ENCODE data around the gene LHX6.
A peak's percentile ranks its signal among the peaks of the same experiment; 100 is the strongest.

Gene LHX6

GRCh38 chr9:122192261-122192875 is 36.4 kb downstream of the LHX6 start:
- no peak for DNase-seq (ENCODE audit: low read depth in 3 of 3)

GRCh38 chr9:122191584-122191983 is 37.2 kb downstream of the LHX6 start:
- no peak for DNase-seq (ENCODE audit: low read depth in 3 of 3)

GRCh38 chr9:122190597-122191381 is 38.0 kb downstream of the LHX6 start:
- no peak for DNase-seq (ENCODE audit: low read depth in 3 of 3)

- no peak for DNase-seq (ENCODE audit: low read depth in 3 of 3)
Measured at GRCh38 chr9:122188369-122188768, 40.4 kb downstream of the LHX6 start.

GRCh38 chr9:122186777-122187470 is 41.8 kb downstream of the LHX6 start:
- DNase-seq (ENCODE audit: low read depth in 3 of 3) = no peak

- DNase-seq (ENCODE audit: low read depth in 3 of 3) = no peak
Measured at GRCh38 chr9:122186301-122186700, 42.5 kb downstream of the LHX6 start.

- DNase-seq (ENCODE audit: low read depth in 3 of 3) = no peak
Measured at GRCh38 chr9:122184551-122184950, 44.2 kb downstream of the LHX6 start.

GRCh38 chr9:122183501-122183900 is 45.3 kb downstream of the LHX6 start:
- DNase-seq (ENCODE audit: low read depth in 3 of 3) = no peak

- DNase-seq (ENCODE audit: low read depth in 3 of 3) = no peak
Measured at GRCh38 chr9:122180633-122181032, 48.1 kb downstream of the LHX6 start.

- DNase-seq (ENCODE audit: low read depth in 3 of 3) = no peak
Measured at GRCh38 chr9:122179690-122180074, 49.1 kb downstream of the LHX6 start.

- DNase-seq (ENCODE audit: low read depth in 3 of 3) = no peak
Measured at GRCh38 chr9:122179054-122179689, 49.6 kb downstream of the LHX6 start.

GRCh38 chr9:122176916-122177315 is 51.8 kb downstream of the LHX6 start:
- DNase-seq (ENCODE audit: low read depth in 3 of 3) = no peak

- no peak for DNase-seq (ENCODE audit: low read depth in 3 of 3)
Measured at GRCh38 chr9:122173670-122174069, 55.1 kb downstream of the LHX6 start.

- DNase-seq (ENCODE audit: low read depth in 3 of 3) = no peak
Measured at GRCh38 chr9:122172131-122172530, 56.6 kb downstream of the LHX6 start.

- no peak for DNase-seq (ENCODE audit: low read depth in 3 of 3)
Measured at GRCh38 chr9:122168356-122168755, 60.4 kb downstream of the LHX6 start.

GRCh38 chr9:122164286-122164685 is 64.5 kb downstream of the LHX6 start:
- DNase-seq (ENCODE audit: low read depth in 3 of 3) = no peak

GRCh38 chr9:122162415-122162814 is 66.3 kb downstream of the LHX6 start:
- no peak for DNase-seq (ENCODE audit: low read depth in 3 of 3)

- no peak for DNase-seq (ENCODE audit: low read depth in 3 of 3)
Measured at GRCh38 chr9:122159925-122160246, 68.9 kb downstream of the LHX6 start.

- DNase-seq (ENCODE audit: low read depth in 3 of 3) = peak; percentile 88 to 94 (median 92)
Measured at GRCh38 chr9:122159026-122159924, 69.5 kb downstream of the LHX6 start, which contains the start of the genes MORN5 and NDUFA8. Gene MORN5, plus strand, starts transcription at chr9:122159908. Its CDS starts 65 bp downstream, at chr9:122159973. Gene NDUFA8, minus strand, starts transcription at chr9:122159779. Its CDS starts 102 bp downstream, at chr9:122159677.

GRCh38 chr9:122158202-122158601 is 70.6 kb downstream of the LHX6 start:
- DNase-seq (ENCODE audit: low read depth in 3 of 3) = no peak

GRCh38 chr9:122155796-122156195 is 73.0 kb downstream of the LHX6 start:
- DNase-seq (ENCODE audit: low read depth in 3 of 3) = no peak
